ENCODE data around the gene SPINK13.

GRCh38 chr5:148261221-148261620, 7.4 kb upstream of the SPINK13 start:
- TF ChIP-seq CTCF (IDR thresholded peaks at IDR 0.05) (no peak), POLR2A (IDR thresholded peaks at IDR 0.05) (no peak)

Measured in lower leg skin (tissue), 3 donors.